ENCODE results near the gene CCDC183. TPM values are rescaled to one million over a fixed set of nuclear protein-coding genes. Genes with fewer than 3 reads are reported as not detected.
"Not testable (repeated sequence)": the region's sequence is repeated elsewhere in the genome, so short reads cannot be mapped to it uniquely, and the experiment has no call there.

Gene CCDC183
- total RNA-seq, 1 donor, result under 0.01 TPM

DNA sequence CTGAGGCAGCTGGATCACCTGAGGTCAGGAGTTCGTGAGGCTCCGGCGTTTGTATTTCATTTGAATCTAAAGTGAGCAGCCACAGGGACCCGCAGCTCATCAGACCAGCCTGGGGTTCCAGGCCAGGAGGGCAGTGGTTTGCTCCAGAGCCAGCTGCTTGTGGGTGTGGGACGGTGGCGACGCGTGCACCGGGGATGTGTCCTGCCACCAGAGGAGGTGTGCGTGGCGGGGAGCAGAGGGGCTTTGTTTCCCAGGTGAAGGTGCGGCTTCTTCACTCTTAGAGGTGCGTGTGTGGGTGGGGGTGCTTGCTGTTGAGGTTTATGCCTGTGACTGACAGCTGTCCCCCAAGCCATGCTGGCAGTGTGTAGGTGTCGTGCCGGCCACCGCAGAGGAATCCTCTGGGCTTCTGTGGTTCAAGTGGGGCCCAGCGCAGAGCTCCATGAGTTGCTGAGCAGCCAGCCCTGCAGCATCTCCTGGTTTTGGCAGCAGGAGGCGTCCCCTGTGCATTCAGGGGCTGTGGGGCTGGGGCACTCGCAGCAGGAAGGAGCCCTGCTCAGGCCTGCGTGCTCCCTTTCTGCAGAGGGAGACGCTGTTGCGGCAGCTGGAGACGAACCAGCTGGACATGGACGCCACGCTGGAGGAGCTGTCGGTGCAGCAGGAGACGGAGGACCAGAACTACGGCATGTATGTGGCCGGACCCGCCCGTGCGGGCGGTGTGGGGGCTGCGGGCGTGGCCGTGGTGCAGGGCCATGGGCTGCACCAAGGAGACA lies 39.2 kb downstream of the CCDC183 start:
- Histone ChIP-seq H3K36me3 (ENCODE audit: insufficient read depth, low read length) (peaks cover 21% of the 10 kb centered on the region), H3K4me2 (ENCODE audit: insufficient read depth, low read length) (no peak overlapping the region), H3K9me3 (ENCODE audit: low read depth, low read length) (no peaks in the 10 kb centered on the region), H3K4me3 (ENCODE audit: insufficient read depth, low read length) (no peak overlapping the region), H3K4me1 (ENCODE audit: insufficient read depth, low read length) (no peaks in the 10 kb centered on the region), H3K27me3 (ENCODE audit: insufficient read depth, low read length) (no peaks in the 10 kb centered on the region), H2AFZ (ENCODE audit: low read length) (no peak overlapping the region), H3K27ac (ENCODE audit: low read depth, low read length) (no peak overlapping the region), H4K20me1 (ENCODE audit: insufficient read depth, low read length) (peaks cover 3% of the 10 kb centered on the region), H3K79me2 (ENCODE audit: insufficient read depth, low read length) (no peaks in the 10 kb centered on the region)
- no peak for DNase-seq (ENCODE audit: insufficient read length, low spot score, missing footprints)
- TF ChIP-seq, protein P1, sequence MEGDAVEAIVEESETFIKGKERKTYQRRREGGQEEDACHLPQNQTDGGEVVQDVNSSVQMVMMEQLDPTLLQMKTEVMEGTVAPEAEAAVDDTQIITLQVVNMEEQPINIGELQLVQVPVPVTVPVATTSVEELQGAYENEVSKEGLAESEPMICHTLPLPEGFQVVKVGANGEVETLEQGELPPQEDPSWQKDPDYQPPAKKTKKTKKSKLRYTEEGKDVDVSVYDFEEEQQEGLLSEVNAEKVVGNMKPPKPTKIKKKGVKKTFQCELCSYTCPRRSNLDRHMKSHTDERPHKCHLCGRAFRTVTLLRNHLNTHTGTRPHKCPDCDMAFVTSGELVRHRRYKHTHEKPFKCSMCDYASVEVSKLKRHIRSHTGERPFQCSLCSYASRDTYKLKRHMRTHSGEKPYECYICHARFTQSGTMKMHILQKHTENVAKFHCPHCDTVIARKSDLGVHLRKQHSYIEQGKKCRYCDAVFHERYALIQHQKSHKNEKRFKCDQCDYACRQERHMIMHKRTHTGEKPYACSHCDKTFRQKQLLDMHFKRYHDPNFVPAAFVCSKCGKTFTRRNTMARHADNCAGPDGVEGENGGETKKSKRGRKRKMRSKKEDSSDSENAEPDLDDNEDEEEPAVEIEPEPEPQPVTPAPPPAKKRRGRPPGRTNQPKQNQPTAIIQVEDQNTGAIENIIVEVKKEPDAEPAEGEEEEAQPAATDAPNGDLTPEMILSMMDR (IDR thresholded peaks at IDR 0.05; ENCODE audit: extremely low read depth, low read depth, low read length), result no peak

DNA sequence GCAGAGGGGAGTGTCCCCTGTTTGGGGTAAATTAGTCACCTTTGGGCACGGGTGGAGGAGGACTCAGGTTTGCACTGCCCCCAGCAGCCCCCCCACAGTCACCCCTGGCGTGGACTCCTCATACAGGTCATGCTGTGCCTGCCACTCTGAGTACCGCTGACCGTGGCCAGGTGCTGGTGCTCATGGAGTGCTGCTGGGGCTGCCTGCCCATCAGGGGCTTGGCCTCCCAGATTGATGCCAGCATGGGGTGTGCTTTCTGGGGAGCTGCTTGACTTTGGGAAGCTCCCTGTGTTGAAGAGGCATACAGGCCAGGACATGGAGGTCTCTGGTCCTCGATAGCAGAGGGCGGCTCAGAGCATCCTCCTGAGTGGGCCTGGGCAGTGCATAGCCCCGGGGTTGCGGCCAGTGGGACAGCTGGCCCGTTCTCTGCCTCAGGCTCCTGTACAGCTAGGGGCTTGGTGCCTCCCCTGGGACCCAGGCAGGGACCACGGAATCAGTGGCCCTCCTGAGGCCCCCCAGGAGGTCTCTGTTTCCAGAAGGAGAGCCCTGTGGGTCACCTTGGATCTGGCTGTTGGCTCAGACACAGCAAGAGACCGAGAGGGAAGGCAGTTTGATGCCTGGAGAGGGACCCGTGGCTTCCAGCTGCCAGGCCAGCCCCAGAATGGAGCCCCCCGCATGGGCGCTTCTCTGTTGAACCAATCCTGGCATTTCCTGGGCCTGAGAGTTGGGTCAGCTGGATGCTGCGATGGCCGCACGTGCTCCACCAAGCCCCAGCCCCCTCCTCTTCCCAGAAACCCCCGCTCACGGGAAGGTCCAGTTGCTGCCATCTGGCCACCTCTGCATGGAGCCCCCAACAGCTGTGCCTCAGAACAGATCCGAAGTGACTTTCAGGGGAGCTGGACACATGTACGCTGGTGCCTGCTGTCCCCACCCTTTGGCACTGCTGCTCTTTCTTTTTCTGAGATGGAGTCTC lies 40.1 kb downstream of the CCDC183 start:
- no peak overlapping the region for H3K4me3 ChIP-seq (ENCODE audit: insufficient read depth, low read length)
- DNase-seq (ENCODE audit: insufficient read length, low spot score, missing footprints), result no peak
- H3K9me3 ChIP-seq (ENCODE audit: low read depth, low read length), result no peaks in the 10 kb centered on the region
- peaks cover 15% of the 10 kb centered on the region for H3K36me3 ChIP-seq (ENCODE audit: insufficient read depth, low read length)
- H2AFZ ChIP-seq (ENCODE audit: low read length), result no peak overlapping the region
- H3K79me2 ChIP-seq (ENCODE audit: insufficient read depth, low read length), result no peaks in the 10 kb centered on the region
- H3K4me2 ChIP-seq (ENCODE audit: insufficient read depth, low read length), result no peak overlapping the region
- TF ChIP-seq, protein P1 (IDR thresholded peaks at IDR 0.05; ENCODE audit: extremely low read depth, low read depth, low read length), result no peak
- H3K27ac ChIP-seq (ENCODE audit: low read depth, low read length), result no peak overlapping the region
- no peaks in the 10 kb centered on the region for H3K27me3 ChIP-seq (ENCODE audit: insufficient read depth, low read length)
- H3K4me1 ChIP-seq (ENCODE audit: insufficient read depth, low read length), result peaks cover 1% of the 10 kb centered on the region
- H4K20me1 ChIP-seq (ENCODE audit: insufficient read depth, low read length), result peaks cover 1% of the 10 kb centered on the region

DNA sequence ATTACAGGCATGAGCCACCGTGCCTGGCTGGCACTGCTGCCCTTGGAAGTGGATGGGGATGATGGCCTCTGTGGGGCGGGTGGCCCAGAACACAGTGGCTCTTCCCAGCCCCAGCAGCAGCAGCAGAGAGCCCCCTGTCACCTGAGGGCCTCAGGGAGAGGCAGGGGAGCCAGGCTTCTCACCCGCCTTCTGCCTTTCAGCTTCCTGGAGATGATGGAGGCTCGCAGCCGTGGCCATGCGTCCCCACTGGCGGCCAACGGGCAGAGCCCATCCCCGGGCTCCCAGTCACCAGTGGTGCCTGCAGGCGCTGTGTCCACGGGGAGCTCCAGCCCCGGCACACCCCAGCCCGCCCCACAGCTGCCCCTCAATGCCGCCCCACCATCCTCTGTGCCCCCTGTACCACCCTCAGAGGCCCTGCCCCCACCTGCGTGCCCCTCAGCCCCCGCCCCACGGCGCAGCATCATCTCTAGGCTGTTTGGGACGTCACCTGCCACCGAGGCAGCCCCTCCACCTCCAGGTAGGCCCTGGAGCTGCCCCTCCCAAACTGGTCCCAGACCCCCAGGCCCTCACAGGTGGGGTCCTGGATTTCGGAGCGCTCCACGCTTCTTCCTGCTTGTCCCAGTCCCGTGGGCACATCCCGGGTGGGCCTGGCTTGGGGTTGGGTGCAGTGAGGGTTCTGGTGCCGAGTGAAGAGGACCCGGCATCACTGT lies 41.2 kb downstream of the CCDC183 start:
- no peak for DNase-seq (ENCODE audit: insufficient read length, low spot score, missing footprints)
- Histone ChIP-seq H3K27ac (ENCODE audit: low read depth, low read length) (no peak overlapping the region), H3K36me3 (ENCODE audit: insufficient read depth, low read length) (peaks cover 10% of the 10 kb centered on the region), H3K9me3 (ENCODE audit: low read depth, low read length) (no peaks in the 10 kb centered on the region), H4K20me1 (ENCODE audit: insufficient read depth, low read length) (peaks cover 6% of the 10 kb centered on the region), H3K4me1 (ENCODE audit: insufficient read depth, low read length) (peaks cover 11% of the 10 kb centered on the region), H3K4me3 (ENCODE audit: insufficient read depth, low read length) (no peak overlapping the region), H2AFZ (ENCODE audit: low read length) (no peak overlapping the region), H3K79me2 (ENCODE audit: insufficient read depth, low read length) (no peaks in the 10 kb centered on the region), H3K27me3 (ENCODE audit: insufficient read depth, low read length) (no peaks in the 10 kb centered on the region), H3K4me2 (ENCODE audit: insufficient read depth, low read length) (no peak overlapping the region)
- TF ChIP-seq, protein P1 (IDR thresholded peaks at IDR 0.05; ENCODE audit: extremely low read depth, low read depth, low read length), result no peak

DNA sequence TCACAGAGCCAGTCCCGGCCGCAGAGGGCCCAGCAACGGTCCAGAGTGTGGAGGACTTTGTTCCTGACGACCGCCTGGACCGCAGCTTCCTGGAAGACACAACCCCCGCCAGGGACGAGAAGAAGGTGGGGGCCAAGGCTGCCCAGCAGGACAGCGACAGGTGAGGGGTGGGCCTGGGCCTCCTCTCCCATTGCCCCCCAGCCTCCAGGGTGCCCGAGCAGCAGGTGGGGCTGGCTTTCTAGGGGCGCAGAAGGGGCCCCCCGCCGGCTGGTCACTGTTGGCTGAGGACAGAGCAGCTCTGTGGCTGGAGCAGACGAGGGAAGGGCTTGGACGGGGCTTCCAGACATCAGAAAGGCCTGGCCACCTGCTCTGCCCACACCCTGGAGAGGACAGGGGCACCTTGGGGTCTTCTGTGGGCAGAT lies 41.7 kb downstream of the CCDC183 start:
- H3K79me2 ChIP-seq (ENCODE audit: insufficient read depth, low read length); H3K27ac ChIP-seq (ENCODE audit: low read depth, low read length); H4K20me1 ChIP-seq (ENCODE audit: insufficient read depth, low read length); H3K27me3 ChIP-seq (ENCODE audit: insufficient read depth, low read length); H2AFZ ChIP-seq (ENCODE audit: low read length); DNase-seq (ENCODE audit: insufficient read length, low spot score, missing footprints); H3K4me2 ChIP-seq (ENCODE audit: insufficient read depth, low read length); H3K9me3 ChIP-seq (ENCODE audit: low read depth, low read length); H3K4me3 ChIP-seq (ENCODE audit: insufficient read depth, low read length): not testable (repeated sequence)
- peaks cover 14% of the 10 kb centered on the region for H3K4me1 ChIP-seq (ENCODE audit: insufficient read depth, low read length)
- peaks cover 10% of the 10 kb centered on the region for H3K36me3 ChIP-seq (ENCODE audit: insufficient read depth, low read length)

All from osteoblast (primary cell).